ENCODE measurements around the gene JAZF1.

JAZF1 gene

GRCh38 chr7:27965650-27966049 lies 214.9 kb downstream of the JAZF1 start:
- no peaks in the 10 kb centered on the region for H3K79me2 ChIP-seq (ENCODE audit: insufficient read depth, low read length)
- H3K27ac ChIP-seq (ENCODE audit: low read depth, low read length, poor library complexity, severe bottlenecking) = no peak overlapping the region
- H3K4me3 ChIP-seq (ENCODE audit: low read depth, low read length, poor library complexity, severe bottlenecking) = no peak overlapping the region
- no peak overlapping the region for H3K4me2 ChIP-seq (ENCODE audit: low read length)
- no peak overlapping the region for H2AFZ ChIP-seq (ENCODE audit: low read length)
- no peaks in the 10 kb centered on the region for H3K9me2 ChIP-seq (ENCODE audit: low read depth, low read length)
- TF ChIP-seq EZH2 (IDR thresholded peaks at IDR 0.05; ENCODE audit: borderline replicate concordance, low read length) (no peak), CTCF (IDR thresholded peaks at IDR 0.05; ENCODE audit: low read length) (no peak)
- no peak overlapping the region for H3K9ac ChIP-seq (ENCODE audit: low read length)
- no peaks in the 10 kb centered on the region for H3K27me3 ChIP-seq (ENCODE audit: insufficient read depth, low read length)
- peaks cover 11% of the 10 kb centered on the region for H3K4me1 ChIP-seq (ENCODE audit: insufficient read depth, low read length, severe bottlenecking)
- H3K9me3 ChIP-seq (ENCODE audit: low read length) = no peaks in the 10 kb centered on the region
- H3F3A ChIP-seq (ENCODE audit: insufficient read depth, low read length) = no peaks in the 10 kb centered on the region
- no peaks in the 10 kb centered on the region for H4K20me1 ChIP-seq (ENCODE audit: insufficient read depth, low read length)
- no peaks in the 10 kb centered on the region for H3K36me3 ChIP-seq (ENCODE audit: insufficient read depth, low read length)

- Histone ChIP-seq H3K9me2 (ENCODE audit: low read depth, low read length) (no peaks in the 10 kb centered on the region), H3K27ac (ENCODE audit: low read depth, low read length, poor library complexity, severe bottlenecking) (no peak overlapping the region), H3K4me2 (ENCODE audit: low read length) (no peak overlapping the region), H4K20me1 (ENCODE audit: insufficient read depth, low read length) (no peaks in the 10 kb centered on the region), H3K36me3 (ENCODE audit: insufficient read depth, low read length) (no peaks in the 10 kb centered on the region), H3K9ac (ENCODE audit: low read length) (no peak overlapping the region), H3K4me3 (ENCODE audit: low read depth, low read length, poor library complexity, severe bottlenecking) (no peak overlapping the region), H3F3A (ENCODE audit: insufficient read depth, low read length) (no peaks in the 10 kb centered on the region), H2AFZ (ENCODE audit: low read length) (no peak overlapping the region), H3K4me1 (ENCODE audit: insufficient read depth, low read length, severe bottlenecking) (peaks cover 11% of the 10 kb centered on the region), H3K79me2 (ENCODE audit: insufficient read depth, low read length) (no peaks in the 10 kb centered on the region), H3K27me3 (ENCODE audit: insufficient read depth, low read length) (no peaks in the 10 kb centered on the region), H3K9me3 (ENCODE audit: low read length) (no peaks in the 10 kb centered on the region)
- TF ChIP-seq CTCF (IDR thresholded peaks at IDR 0.05; ENCODE audit: low read length) = no peak
- TF ChIP-seq EZH2 (IDR thresholded peaks at IDR 0.05; ENCODE audit: borderline replicate concordance, low read length) = no peak
Observed at GRCh38 chr7:27964820-27965219, 215.8 kb downstream of the JAZF1 start.

GRCh38 chr7:27963056-27963455 lies 217.5 kb downstream of the JAZF1 start:
- Histone ChIP-seq H3K79me2 (ENCODE audit: insufficient read depth, low read length) (no peaks in the 10 kb centered on the region), H3K4me2 (ENCODE audit: low read length) (no peak overlapping the region), H3F3A (ENCODE audit: insufficient read depth, low read length) (no peaks in the 10 kb centered on the region), H3K9me3 (ENCODE audit: low read length) (no peaks in the 10 kb centered on the region), H3K27me3 (ENCODE audit: insufficient read depth, low read length) (no peaks in the 10 kb centered on the region), H3K9ac (ENCODE audit: low read length) (no peak overlapping the region), H3K9me2 (ENCODE audit: low read depth, low read length) (no peaks in the 10 kb centered on the region), H3K4me1 (ENCODE audit: insufficient read depth, low read length, severe bottlenecking) (peaks cover 11% of the 10 kb centered on the region), H2AFZ (ENCODE audit: low read length) (no peak overlapping the region), H3K36me3 (ENCODE audit: insufficient read depth, low read length) (no peaks in the 10 kb centered on the region), H3K4me3 (ENCODE audit: low read depth, low read length, poor library complexity, severe bottlenecking) (no peak overlapping the region), H3K27ac (ENCODE audit: low read depth, low read length, poor library complexity, severe bottlenecking) (no peak overlapping the region), H4K20me1 (ENCODE audit: insufficient read depth, low read length) (no peaks in the 10 kb centered on the region)
- no peak for TF ChIP-seq EZH2 (IDR thresholded peaks at IDR 0.05; ENCODE audit: borderline replicate concordance, low read length)
- TF ChIP-seq CTCF (IDR thresholded peaks at IDR 0.05; ENCODE audit: low read length) = no peak

All from OCI-LY1 (cell line).